GM19035 (cell line): ENCODE data around the gene UBN1.
"Not testable (repeated sequence)": the region's sequence is repeated elsewhere in the genome, so short reads cannot be mapped to it uniquely, and the experiment has no call there.

Experiments used
- ATAC-seq: cut with Tn5 transposase; IDR thresholded peaks from one replicate; pipeline ENCODE4 v1.9.1; 2021; ENCODE audit not compliant: unreplicated experiment

Gene UBN1

DNA sequence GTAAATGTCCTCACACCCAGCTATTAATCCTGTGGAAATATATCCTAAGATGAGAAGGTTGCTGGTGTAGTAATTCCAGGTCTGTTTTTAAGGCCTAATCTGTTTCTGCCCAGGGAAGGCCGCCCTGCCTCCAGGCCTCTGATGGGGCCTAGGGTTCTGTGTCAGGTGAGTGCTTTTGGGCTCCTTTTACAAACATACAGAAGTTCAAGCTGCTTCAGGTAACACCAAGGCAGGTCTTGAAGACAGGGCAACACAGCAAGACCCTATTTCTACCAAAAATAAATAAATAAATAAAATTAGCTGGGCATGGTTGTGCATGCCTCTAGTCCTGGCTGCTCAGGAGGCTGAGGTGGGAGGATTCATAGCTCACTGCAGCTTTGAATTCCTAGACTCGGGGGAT is 80.4 kb downstream of the UBN1 start:
- no peak for ATAC-seq

DNA sequence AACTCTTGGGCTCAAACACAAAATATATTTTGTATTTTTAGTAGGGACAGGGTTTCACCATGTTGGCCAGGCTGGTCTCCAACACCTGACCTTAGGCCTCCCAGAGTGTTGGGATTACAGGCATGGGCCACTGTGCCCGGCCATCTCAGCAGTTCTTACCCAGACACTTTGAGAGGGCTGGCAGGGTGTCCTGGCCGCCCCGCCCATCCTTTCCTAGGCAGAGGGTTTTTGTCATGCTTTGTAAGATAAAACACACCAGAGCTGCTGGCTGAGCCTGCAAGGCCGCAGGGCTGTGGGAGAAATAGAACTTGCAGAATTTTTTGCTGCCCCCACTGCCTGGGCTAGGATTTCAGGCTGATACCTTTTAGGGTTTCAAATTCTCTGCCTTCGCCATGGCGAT is 80.9 kb downstream of the UBN1 start:
- no peak for ATAC-seq

DNA sequence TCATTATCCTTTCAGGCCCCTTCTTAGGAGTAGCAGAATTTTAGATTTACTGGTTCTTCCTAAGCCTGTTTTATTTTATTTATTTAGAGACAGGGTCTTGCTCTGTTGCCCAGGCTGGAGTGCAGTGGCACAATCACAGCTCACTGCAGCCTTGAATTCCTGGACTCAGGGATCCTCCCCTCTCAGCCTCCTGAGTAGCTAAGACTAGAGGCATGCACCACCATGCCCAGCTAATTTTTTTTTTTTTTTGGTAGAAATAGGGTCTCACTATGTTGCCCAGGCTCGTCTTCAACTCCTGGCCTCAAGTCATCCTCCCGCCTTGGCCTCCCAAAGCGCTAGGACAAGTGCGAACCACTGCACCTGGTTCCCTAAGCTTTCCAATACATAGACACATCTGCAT is 82.3 kb downstream of the UBN1 start:
- ATAC-seq = not testable (repeated sequence)

DNA sequence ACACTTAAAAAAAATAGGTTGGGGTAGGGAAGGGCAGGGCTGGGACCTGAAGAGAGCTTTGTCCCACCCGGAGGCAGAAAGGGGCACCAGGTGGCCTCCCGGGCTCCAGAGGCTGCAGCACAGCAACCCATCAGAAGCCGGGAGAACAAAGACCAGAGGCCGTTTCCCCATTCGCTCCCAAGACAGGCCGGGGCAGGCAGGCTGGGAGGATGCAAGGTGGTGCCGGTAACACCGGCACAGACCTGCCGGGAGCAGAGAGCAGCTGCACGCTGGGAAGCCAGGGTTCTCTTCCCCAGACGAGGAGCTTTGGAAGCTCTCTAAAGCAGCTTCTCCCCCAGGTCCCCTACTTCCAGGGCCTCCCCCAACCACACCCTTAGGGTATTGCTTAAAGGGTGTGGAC is 84.1 kb downstream of the UBN1 start:
- ATAC-seq = no peak
